ENCODE data around the gene TRAK1.

DNA sequence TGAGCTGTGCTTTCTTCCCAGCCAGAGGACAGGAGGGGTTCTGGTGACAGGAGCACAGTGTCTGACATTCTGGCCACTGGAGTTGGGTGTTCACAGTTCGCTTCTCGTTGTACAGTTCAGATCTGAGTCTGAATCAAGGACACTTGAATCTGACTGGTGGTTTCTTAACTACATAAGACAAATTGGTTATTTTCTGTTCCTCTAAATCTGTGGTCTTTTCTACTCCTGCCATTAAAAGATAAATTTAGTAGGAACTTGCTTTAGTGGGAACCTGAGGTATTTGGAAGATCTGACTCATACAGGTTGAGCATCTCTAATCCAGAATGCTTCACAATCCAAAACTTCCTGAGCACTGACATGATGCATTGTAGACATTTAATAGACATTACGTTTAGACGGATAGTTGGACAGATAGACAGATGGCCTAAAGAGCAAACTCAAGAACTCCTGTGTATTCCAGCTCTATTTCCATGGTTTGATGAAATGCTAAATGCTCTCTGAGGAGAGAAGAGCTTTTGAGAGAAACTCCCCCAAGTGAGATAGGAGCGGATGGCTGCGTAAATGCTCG, 103.9 kb downstream of the TRAK1 start:
- TF ChIP-seq, protein P1, sequence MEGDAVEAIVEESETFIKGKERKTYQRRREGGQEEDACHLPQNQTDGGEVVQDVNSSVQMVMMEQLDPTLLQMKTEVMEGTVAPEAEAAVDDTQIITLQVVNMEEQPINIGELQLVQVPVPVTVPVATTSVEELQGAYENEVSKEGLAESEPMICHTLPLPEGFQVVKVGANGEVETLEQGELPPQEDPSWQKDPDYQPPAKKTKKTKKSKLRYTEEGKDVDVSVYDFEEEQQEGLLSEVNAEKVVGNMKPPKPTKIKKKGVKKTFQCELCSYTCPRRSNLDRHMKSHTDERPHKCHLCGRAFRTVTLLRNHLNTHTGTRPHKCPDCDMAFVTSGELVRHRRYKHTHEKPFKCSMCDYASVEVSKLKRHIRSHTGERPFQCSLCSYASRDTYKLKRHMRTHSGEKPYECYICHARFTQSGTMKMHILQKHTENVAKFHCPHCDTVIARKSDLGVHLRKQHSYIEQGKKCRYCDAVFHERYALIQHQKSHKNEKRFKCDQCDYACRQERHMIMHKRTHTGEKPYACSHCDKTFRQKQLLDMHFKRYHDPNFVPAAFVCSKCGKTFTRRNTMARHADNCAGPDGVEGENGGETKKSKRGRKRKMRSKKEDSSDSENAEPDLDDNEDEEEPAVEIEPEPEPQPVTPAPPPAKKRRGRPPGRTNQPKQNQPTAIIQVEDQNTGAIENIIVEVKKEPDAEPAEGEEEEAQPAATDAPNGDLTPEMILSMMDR (IDR thresholded peaks at IDR 0.05; ENCODE audit: low read length) = no peak
- TF ChIP-seq EZH2 (optimal IDR thresholded peaks at IDR 0.05; ENCODE audit: low read depth, low read length) = no peak

All from MM.1S (cell line).